ENCODE data around the gene GSTP1.
"Not testable (repeated sequence)": the region's sequence is repeated elsewhere in the genome, so short reads cannot be mapped to it uniquely, and the experiment has no call there.

Gene GSTP1

DNA sequence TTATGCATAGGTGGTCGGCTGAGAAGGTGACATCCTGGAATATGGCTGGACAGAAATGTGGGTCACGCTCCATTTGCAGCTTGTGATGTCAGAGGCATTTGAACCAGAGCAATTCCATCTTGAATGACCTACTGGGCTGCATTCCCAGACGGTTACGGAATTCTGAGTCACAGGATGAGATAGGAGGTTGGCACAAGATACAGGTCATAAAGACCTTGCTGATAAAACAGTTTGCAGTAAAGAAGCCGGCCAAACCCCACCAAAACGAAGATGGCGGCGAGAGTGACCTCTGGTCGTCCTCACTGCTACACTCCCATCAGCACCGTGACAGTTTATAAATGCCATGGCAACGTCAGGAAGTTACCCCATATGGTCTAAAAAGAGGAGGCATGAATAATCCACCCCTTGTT, 19.9 kb upstream of the GSTP1 start:
- DNase-seq (ENCODE audit: low spot score), result peak; percentile 68

DNA sequence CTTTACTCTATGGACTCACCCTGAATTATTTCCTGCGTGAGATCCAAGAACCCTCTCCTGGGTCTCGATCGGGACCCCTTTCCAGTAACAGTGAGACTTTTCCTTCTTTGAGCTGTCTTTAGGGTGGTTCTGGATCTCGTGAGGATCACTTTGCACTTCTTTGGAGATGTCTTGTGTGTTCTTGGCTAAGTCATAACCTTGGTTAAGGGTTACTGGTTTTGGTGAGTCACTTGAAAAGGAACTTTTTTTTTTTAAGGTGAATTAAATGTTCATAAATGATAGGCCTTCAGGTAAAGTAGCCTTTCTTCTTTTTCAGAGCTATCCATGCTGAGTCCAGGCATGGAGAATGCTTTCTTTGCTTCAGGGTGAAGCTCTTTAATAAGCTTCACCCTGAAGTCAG, 19.4 kb upstream of the GSTP1 start:
- no peak for DNase-seq (ENCODE audit: low spot score)

GRCh38 chr11:67571443-67571842, 12.2 kb upstream of the GSTP1 start:
- no peak for DNase-seq (ENCODE audit: low spot score)

- DNase-seq (ENCODE audit: low spot score), result no peak
Measured at GRCh38 chr11:67572305-67572704, 11.3 kb upstream of the GSTP1 start.

GRCh38 chr11:67572747-67573419, 10.7 kb upstream of the GSTP1 start:
- DNase-seq (ENCODE audit: low spot score), result no peak

DNA sequence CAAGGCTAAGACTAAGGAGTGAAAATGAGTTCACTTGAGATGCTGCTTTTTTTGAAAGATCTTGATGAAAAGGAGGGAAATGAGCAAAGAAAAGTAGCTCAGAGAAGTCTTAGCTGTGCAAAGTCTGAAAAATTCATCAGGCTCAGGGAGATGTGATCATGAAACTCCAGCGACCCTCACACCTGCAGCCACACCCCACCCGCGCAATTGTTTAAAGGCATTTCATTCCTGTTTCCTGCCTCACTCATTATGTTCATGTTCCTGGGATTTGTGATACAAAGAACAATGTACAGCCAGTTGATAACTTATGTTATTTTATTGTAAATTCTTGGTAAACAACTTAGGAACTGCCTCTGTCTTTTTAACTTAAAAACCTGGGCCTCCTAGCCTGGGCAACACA, 8.7 kb upstream of the GSTP1 start:
- no peak for DNase-seq (ENCODE audit: low spot score)

GRCh38 chr11:67576735-67577475, 6.7 kb upstream of the GSTP1 start:
- DNase-seq (ENCODE audit: low spot score), result no peak

DNA sequence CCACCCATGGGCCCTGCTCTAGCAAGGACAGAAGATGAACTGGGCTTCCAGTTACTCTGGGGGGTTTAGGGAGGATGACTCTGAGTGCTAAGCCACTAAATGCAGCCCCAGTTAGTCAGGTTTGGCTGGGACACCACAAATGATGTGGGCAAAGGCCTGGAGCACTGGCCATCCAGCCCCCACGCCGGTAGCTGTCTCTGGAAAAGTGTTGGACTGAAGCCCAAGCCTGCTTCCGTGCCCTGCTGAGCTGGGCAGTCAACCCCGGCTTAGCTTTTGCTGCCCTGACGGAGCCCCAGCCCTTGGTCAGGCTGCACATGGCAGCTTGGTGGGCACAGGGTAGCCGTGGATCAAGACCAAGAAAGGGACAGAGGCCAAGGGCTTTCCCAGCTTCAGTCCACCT, 5.7 kb upstream of the GSTP1 start:
- DNase-seq (ENCODE audit: low spot score), result no peak

DNA sequence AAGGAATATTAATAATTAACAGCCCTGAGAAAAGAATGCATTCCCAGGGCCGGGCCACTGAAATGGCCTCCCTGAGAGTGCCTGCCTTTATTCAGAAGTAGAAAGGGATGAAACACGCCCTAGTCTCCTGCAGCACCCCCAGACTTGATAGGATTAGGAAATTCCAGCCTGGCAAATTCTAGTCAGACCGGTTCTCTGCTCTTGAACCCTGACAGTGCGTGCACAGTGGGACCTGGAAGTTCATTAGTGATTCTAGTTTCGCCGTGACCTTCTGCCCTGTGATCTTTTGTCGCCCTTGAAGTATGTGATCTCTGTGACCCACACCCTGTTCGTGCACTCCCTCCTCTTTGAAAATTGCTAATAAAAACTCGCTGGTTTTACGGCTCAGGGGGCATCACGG, 2.1 kb upstream of the GSTP1 start:
- no peak for DNase-seq (ENCODE audit: low spot score)

DNA sequence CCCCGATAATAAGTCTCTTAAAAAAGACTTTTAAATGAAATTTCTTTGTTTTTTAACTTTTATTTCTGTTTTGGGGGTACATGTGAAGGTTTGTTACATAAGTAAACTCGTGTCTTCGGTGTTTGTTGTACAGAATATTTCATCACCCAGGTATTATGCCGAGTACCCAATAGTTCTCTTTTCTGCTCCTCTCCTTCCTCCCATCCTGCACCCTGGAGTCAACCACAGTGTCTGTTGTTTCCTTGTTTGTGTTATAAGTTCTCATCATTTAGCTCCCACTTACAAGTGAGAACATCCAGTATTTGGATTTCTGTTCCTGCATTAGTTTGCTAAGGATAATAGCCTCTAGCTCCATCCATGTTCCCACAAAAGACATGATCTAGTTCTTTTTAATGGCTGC, 1.6 kb upstream of the GSTP1 start:
- DNase-seq (ENCODE audit: low spot score), result no peak

DNA sequence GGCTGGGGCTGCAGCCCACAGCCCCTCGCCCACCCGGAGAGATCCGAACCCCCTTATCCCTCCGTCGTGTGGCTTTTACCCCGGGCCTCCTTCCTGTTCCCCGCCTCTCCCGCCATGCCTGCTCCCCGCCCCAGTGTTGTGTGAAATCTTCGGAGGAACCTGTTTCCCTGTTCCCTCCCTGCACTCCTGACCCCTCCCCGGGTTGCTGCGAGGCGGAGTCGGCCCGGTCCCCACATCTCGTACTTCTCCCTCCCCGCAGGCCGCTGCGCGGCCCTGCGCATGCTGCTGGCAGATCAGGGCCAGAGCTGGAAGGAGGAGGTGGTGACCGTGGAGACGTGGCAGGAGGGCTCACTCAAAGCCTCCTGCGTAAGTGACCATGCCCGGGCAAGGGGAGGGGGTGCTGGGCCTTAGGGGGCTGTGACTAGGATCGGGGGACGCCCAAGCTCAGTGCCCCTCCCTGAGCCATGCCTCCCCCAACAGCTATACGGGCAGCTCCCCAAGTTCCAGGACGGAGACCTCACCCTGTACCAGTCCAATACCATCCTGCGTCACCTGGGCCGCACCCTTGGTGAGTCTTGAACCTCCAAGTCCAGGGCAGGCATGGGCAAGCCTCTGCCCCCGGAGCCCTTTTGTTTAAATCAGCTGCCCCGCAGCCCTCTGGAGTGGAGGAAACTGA, 731 bp downstream of the GSTP1 start:
- DNase-seq (ENCODE audit: low spot score), result peak; percentile 64

- no peak for DNase-seq (ENCODE audit: low spot score)
Measured at GRCh38 chr11:67584881-67585873, 1.6 kb downstream of the GSTP1 start.

DNA sequence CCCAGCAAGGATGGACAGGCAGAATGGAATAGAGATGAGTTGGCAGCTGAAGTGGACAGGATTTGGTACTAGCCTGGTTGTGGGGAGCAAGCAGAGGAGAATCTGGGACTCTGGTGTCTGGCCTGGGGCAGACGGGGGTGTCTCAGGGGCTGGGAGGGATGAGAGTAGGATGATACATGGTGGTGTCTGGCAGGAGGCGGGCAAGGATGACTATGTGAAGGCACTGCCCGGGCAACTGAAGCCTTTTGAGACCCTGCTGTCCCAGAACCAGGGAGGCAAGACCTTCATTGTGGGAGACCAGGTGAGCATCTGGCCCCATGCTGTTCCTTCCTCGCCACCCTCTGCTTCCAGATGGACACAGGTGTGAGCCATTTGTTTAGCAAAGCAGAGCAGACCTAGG, 2.3 kb downstream of the GSTP1 start:
- DNase-seq (ENCODE audit: low spot score), result no peak

- DNase-seq (ENCODE audit: low spot score), result no peak
Measured at GRCh38 chr11:67586568-67587250, 3.1 kb downstream of the GSTP1 start.

DNA sequence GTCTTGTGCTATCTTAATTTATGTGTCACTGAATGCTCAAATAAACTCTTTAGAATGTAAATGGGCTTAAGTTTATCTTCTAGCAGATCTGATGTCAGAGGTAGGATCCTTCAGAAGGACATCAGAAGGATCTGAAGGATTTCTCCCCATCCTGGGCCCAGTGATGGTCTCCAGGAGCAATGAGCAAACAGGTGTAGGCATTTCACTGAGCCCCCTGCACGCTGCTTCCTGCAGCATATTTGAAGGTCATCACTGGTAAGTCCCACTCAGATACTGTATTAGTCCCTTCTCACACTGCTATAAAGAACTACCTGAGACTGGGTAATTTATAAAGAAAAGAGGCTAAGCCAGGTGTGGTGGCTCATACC, 4.5 kb downstream of the GSTP1 start:
- no peak for DNase-seq (ENCODE audit: low spot score)

DNA sequence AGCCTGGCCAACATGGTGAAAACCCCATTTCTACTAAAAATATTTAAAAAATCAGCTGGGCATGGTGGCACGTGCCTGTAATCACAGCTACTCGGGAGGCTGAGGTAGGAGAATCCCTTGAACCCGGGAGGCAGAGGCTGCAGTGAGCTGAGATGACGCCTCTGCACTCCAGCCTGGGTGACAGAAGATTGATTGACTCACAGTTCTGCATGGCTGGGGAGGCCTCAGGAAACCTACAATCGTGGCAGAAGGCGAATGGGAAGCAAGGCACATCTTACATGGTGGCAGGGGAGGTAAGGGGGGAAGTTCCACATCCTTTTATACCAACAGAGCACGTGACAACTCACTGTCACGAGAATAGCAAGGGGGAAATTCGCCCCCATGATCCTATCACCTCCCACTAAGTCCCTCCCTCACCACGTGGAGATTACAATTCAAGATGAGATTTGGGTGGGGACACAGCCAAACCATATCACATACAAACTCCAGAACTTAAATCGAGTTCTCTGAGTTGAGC, 5.3 kb downstream of the GSTP1 start:
- DNase-seq (ENCODE audit: low spot score), result not testable (repeated sequence)

GRCh38 chr11:67592880-67593564, 9.4 kb downstream of the GSTP1 start:
- DNase-seq (ENCODE audit: low spot score), result no peak

DNA sequence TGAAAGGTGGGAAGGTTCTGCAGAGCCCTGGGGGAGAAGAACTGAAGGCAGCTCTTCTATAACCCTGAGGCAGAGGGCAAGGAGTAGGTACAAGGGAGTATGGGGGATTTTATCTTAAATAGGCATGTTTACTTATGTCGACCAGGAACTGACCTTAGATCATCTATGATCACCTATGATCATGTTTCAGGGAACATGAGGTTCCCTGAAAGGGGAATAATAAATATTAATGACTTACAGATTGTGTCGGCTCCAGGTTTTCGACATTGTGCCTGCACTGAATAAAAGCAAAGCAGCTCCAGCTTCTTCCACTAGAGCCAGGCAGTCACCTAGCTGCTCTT, 9.9 kb downstream of the GSTP1 start:
- no peak for DNase-seq (ENCODE audit: low spot score)

DNA sequence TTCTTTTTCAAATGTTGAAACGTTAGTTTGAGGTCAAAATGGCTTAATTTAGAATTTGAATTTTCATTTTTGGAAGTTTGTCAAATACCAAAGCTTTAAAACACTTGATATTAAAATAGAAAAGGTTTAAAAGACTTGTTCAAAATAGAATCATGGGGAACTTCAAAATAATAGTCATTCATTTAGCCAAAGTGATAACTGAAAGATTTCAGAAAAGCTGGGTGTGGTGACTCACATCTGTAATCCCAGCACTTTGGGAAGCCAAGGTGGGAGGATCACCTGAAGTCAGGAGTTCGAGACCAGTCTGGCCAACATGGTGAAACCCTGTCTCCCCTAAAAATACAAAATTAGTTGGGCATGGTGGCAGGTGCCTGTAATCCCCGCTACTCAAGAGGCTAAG, 10.9 kb downstream of the GSTP1 start:
- DNase-seq (ENCODE audit: low spot score), result no peak

GRCh38 chr11:67596753-67597300, 13.2 kb downstream of the GSTP1 start:
- no peak for DNase-seq (ENCODE audit: low spot score)

- not testable (repeated sequence) for DNase-seq (ENCODE audit: low spot score)
Measured at GRCh38 chr11:67597458-67597857, 13.8 kb downstream of the GSTP1 start.
